Measurements from ENCODE around the gene SIRT2. TPM values are rescaled to one million over a fixed set of nuclear protein-coding genes. Genes with fewer than 3 reads are reported as not detected.

The SIRT2 gene
- total RNA-seq, 2 experiments from 2014 or later = 25.5 to 32.1 TPM

DNA sequence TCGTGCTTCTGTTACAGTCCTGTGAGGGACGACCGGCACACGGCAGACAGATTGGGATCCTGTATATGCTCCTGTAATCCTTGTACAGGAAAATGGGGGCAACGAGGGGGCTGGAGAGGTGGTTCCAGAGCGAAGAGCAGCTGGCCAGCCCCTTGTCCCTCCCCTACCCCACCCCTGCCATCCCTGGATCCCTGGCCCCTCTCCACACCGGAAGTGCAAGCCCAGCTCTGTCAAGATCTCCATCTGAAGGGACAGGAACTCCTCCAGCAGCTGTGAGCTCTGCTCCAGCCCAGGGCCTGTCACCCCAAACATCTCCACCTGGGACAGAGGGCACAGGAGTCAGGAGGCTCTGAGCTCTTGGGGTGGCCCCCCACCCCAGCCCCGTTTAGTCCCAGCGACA, 18.1 kb upstream of the SIRT2 start:
- H3K36me3 ChIP-seq (ENCODE audit: insufficient read depth, low read length) = peaks cover 9% of the 10 kb centered on the region; the same call in 1 of the 2 replicates
- no peak overlapping the region for H3K4me2 ChIP-seq (ENCODE audit: low read length)
- no peak for DNase-seq (ENCODE audit: low spot score)
- no peaks in the 10 kb centered on the region for H3K9me2 ChIP-seq (ENCODE audit: insufficient read depth, low read length)
- ChIA-PET CTCF (ENCODE audit: unreplicated experiment) (no interaction called here), POLR2A (interaction anchor here (0.5 kb wide), 2 partner anchors 156 to 376 kb away, joined by 4 read pairs; no protein-coding TSS in a partner anchor)
- H3K27ac ChIP-seq (ENCODE audit: low read depth, low read length, poor library complexity, severe bottlenecking) = no peak overlapping the region
- H3K79me2 ChIP-seq (ENCODE audit: insufficient read depth, low read depth, low read length) = no peaks in the 10 kb centered on the region
- H3K9me3 ChIP-seq (ENCODE audit: low read length) = no peaks in the 10 kb centered on the region
- no peak overlapping the region for H3K4me3 ChIP-seq (ENCODE audit: low read depth, low read length, poor library complexity, severe bottlenecking)
- no peak overlapping the region for H2AFZ ChIP-seq (ENCODE audit: low read length)
- no peaks in the 10 kb centered on the region for H3K4me1 ChIP-seq (ENCODE audit: insufficient read depth, low read length, poor library complexity, severe bottlenecking)
- BruUV-seq (replicated peaks) = no TSS peak
- no peaks in the 10 kb centered on the region for H4K20me1 ChIP-seq (ENCODE audit: insufficient read depth, low read length)
- no peak for TF ChIP-seq EZH2phosphoT487 (IDR thresholded peaks at IDR 0.05; ENCODE audit: borderline replicate concordance, low read depth, low read length)
- TF ChIP-seq, protein P1, sequence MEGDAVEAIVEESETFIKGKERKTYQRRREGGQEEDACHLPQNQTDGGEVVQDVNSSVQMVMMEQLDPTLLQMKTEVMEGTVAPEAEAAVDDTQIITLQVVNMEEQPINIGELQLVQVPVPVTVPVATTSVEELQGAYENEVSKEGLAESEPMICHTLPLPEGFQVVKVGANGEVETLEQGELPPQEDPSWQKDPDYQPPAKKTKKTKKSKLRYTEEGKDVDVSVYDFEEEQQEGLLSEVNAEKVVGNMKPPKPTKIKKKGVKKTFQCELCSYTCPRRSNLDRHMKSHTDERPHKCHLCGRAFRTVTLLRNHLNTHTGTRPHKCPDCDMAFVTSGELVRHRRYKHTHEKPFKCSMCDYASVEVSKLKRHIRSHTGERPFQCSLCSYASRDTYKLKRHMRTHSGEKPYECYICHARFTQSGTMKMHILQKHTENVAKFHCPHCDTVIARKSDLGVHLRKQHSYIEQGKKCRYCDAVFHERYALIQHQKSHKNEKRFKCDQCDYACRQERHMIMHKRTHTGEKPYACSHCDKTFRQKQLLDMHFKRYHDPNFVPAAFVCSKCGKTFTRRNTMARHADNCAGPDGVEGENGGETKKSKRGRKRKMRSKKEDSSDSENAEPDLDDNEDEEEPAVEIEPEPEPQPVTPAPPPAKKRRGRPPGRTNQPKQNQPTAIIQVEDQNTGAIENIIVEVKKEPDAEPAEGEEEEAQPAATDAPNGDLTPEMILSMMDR (conservative IDR thresholded peaks at IDR 0.05; ENCODE audit: low read length) = no peak
- intact Hi-C loops (cut with micrococcal nuclease; ENCODE audit: unreplicated experiment) = no loop called here

DNA sequence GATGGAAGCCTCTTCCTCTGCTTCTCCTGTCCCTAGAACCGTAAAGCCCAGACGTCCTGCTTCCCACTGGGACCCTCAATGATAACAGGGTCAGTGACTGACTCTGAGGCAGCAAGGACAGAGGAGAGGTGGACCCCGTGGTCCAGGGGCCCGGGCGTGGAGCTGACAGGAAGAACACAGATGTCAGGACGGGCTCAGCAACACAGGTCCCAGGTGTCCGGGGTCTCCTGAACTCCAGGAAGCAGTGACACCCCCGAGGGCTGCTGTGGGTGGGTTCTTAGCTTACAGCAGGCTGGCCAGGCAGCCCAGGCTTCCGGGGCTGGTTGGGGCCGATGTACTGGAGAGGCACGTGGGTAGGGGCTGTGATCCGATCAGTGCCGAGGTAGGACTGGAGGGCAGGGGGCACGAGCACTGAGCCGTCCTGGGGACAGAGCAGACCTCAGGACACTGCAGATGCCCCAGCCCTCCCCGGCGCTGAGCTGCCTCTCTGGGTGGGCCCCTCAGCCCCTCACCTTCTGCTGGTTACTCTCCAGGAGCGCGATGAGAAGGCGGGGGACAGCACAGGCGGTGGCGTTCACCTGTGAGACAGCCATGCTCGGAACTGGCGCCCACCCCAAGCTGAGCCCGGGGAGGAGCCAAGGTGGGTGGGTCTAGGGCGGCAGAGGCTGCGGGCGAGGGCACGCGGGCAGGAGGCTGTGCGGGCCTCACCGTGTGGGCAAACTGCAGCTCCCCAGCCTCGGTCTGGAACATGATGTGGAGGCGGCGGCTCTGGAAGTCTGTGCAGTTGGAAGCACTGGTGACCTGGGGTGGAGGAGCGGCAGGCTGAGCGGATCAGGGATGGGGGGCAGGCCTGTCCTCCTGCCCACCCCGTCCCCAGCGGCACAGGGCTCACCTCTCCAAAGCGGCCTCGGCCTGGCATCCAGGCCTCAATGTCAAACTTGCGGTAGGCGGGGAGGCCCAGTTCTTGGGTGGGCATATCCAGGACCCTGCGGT, 16.2 kb upstream of the SIRT2 start:
- no peaks in the 10 kb centered on the region for H4K20me1 ChIP-seq (ENCODE audit: insufficient read depth, low read length)
- H3K4me1 ChIP-seq (ENCODE audit: insufficient read depth, low read length, poor library complexity, severe bottlenecking) = no peaks in the 10 kb centered on the region

More for the DNA sequence above, 16.2 kb upstream of the SIRT2 start:
- DNase-seq (ENCODE audit: low spot score) = no peak
- H3K4me3 ChIP-seq (ENCODE audit: low read depth, low read length, poor library complexity, severe bottlenecking) = no peak overlapping the region
- no peaks in the 10 kb centered on the region for H3K9me3 ChIP-seq (ENCODE audit: low read length)
- no peak overlapping the region for H3K27ac ChIP-seq (ENCODE audit: low read depth, low read length, poor library complexity, severe bottlenecking)
- no TSS peak for BruUV-seq (replicated peaks)
- no peak overlapping the region for H3K4me2 ChIP-seq (ENCODE audit: low read length)
- no peak overlapping the region for H2AFZ ChIP-seq (ENCODE audit: low read length)
- no peaks in the 10 kb centered on the region for H3K9me2 ChIP-seq (ENCODE audit: insufficient read depth, low read length)
- H3K36me3 ChIP-seq (ENCODE audit: insufficient read depth, low read length) = no peaks in the 10 kb centered on the region
- ChIA-PET POLR2A (no interaction called here), CTCF (ENCODE audit: unreplicated experiment) (no interaction called here)
- intact Hi-C loops (cut with micrococcal nuclease; ENCODE audit: unreplicated experiment) = no loop called here
- H3K79me2 ChIP-seq (ENCODE audit: insufficient read depth, low read depth, low read length) = no peaks in the 10 kb centered on the region
- TF ChIP-seq, protein P1 (conservative IDR thresholded peaks at IDR 0.05; ENCODE audit: low read length) = no peak
- TF ChIP-seq EZH2phosphoT487 (IDR thresholded peaks at IDR 0.05; ENCODE audit: borderline replicate concordance, low read depth, low read length) = no peak
